Placental epithelial cell (primary cell): ENCODE results near the gene ALAD. TPM values are rescaled to one million over a fixed set of nuclear protein-coding genes. Genes with fewer than 3 reads are reported as not detected.

Experiments
- total RNA-seq: library from RNA; depleted of rRNA; stranded (reverse); fragments of >200 nt; gene quantifications from 2 replicates; pipeline ENCODE4 v1.2.3, GENCODE V29; 2012

Gene ALAD
- 14.7 and 19.2 TPM in 2 replicates for total RNA-seq

GRCh38 chr9:113401027-113401792 lies at the start of gene ALAD:
Gene ALAD, minus strand, starts transcription at chr9:113401284. Its CDS starts 7,725 bp downstream, at chr9:113393559.

GRCh38 chr9:113410207-113410864 lies 9.3 kb upstream of the ALAD start, which contains the start of the genes C9orf43 and POLE3:
Gene C9orf43, plus strand, starts transcription at chr9:113410747. Its CDS starts 2,747 bp downstream, at chr9:113413494.
Gene POLE3, minus strand, starts transcription at chr9:113410675. Its CDS starts 382 bp downstream, at chr9:113410293.

GRCh38 chr9:113376634-113377567 lies 24.2 kb downstream of the ALAD start, which contains the start of gene HDHD3:
Gene HDHD3, minus strand, starts transcription at chr9:113376986. Its CDS starts 2,632 bp downstream, at chr9:113374354.

GRCh38 chr9:113349445-113350094 lies 51.5 kb downstream of the ALAD start, which contains the start of gene BSPRY:
Gene BSPRY, plus strand, starts transcription at chr9:113349541. Its CDS starts 39 bp downstream, at chr9:113349580.

GRCh38 chr9:113340011-113340699 lies 60.9 kb downstream of the ALAD start, which contains the start of gene WDR31:
Gene WDR31, minus strand, starts transcription at chr9:113340275. Its CDS starts 8,253 bp downstream, at chr9:113332022.

Other genes with a start within 250 kb of the ALAD start
- 21.2 and 29.2 TPM in 2 replicates for gene FKBP15, start 180.0 kb downstream of the ALAD start, total RNA-seq
- 14.9 and 19.4 TPM in 2 replicates for gene SLC31A1, start 179.7 kb downstream of the ALAD start, total RNA-seq
- 34.7 and 36.1 TPM in 2 replicates for gene CDC26, start 125.7 kb downstream of the ALAD start, total RNA-seq
- gene PRPF4, start 125.6 kb downstream of the ALAD start, total RNA-seq: 22.0 and 23.1 TPM in 2 replicates
- gene RNF183, start 97.9 kb downstream of the ALAD start, total RNA-seq: 0.39 TPM in 1 of 2 replicates, not detected in the other
- gene WDR31, start 61.0 kb downstream of the ALAD start, total RNA-seq: 1.7 and 2.0 TPM in 2 replicates
- not detected in 2 replicates for gene BSPRY, start 51.7 kb downstream of the ALAD start, total RNA-seq
- gene HDHD3, start 24.3 kb downstream of the ALAD start, total RNA-seq: 18.1 and 20.0 TPM in 2 replicates
- gene POLE3, start 9.4 kb upstream of the ALAD start, total RNA-seq: 30.6 and 39.4 TPM in 2 replicates
- gene C9orf43, start 9.5 kb upstream of the ALAD start, total RNA-seq: 0.33 and 1.2 TPM in 2 replicates
- 16.1 and 17.5 TPM in 2 replicates for gene RGS3, start 62.4 kb upstream of the ALAD start, total RNA-seq